Embryonic facial prominence (tissue), 1 donor: ENCODE results near the gene PPP1R12A.

ENCODE experiments used
- DNase-seq: peaks from one replicate; pipeline ENCODE4 v3.0.0-alpha.2; 2016; ENCODE audit errors: extremely low spot score

PPP1R12A gene

DNA sequence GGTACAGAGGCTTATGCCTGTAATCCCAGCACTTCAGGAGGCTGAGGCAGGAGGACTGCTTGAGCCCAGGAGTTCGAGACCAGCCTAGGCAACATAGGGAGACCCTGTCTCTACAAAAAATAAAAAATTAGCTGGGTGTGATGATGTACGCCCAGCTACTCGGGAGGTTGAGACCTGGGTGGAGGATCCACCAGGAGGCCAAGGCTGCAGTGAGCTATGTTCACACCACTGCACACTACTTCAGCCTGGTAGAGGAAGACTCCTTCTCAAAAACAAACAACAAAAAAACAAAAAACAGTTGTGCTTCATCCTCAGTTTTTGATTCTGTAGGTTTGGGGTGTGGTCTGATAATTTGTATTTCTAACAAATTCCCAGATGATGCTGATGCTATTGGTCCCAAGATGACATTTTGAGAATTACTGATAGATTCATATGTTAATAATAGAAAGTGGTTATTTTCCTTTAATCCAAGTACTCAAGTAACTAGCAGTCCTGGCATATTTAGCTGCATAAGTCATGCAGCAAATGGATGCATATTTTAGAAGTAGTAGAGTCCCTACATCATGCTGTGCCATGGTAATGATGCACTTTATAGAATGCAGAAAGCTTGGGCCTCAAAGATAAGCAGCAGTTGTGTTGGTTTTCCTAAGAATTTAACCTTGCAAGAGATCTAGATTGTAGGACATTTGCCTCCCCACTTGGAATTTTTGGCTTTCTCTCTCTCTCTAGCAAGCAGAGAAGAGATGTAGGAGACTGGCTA, 168.0 kb downstream of the PPP1R12A start:
- no peak for DNase-seq

GRCh38 chr12:79765157-79765556, 169.7 kb downstream of the PPP1R12A start:
- DNase-seq: no peak

DNA sequence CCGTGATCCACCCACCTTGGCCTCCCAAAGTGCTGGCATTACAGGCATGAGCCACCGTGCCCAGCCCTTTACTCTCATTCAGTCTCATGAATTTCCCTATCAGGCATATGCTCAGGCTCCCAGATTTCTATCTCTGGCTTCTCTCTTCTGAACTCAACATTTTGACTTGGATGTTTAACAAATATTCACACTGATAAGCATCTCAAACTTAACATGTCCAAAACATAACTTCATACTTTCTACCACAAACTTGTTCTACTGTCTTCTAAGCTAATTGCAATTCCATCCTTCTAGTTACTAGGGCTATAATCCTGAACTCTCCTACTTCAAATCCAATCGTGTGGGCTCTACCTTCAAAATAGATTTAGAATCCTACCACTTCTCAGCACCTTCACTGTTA, 170.3 kb downstream of the PPP1R12A start:
- DNase-seq: no peak

DNA sequence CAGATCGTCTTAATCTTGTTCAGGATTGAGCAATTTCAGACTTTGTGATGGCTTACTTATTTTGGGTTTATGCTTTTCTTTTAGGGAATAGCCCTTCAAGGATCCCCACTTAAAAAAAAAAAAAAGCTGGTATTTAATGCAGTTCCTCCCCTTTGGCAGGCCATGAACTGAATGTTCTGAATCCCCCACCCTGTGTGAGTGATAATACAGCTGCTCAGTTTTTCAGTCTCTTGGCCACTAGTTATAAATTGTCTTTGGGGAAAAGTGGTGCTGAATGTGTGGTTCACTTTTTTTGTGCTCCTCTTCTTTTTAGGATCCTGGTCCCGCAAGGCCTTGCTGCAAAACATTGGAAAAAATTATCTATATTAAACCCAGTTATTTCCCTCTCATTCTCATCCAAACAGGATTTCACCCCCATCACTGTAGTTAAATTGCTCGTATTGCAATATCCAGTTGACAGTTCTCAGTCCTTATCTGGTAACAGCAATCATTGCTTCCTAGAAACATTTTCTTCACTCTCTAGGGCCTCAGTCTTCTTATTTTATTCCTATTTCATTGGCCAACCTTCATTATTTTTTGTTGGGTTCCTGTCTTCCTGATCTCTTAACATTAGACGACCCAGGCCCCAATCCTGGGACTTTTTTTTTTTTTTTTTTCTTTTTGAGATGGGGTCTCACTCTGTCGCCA, 171.0 kb downstream of the PPP1R12A start:
- DNase-seq: no peak

GRCh38 chr12:79761341-79761740, 173.6 kb downstream of the PPP1R12A start:
- DNase-seq: no peak

DNA sequence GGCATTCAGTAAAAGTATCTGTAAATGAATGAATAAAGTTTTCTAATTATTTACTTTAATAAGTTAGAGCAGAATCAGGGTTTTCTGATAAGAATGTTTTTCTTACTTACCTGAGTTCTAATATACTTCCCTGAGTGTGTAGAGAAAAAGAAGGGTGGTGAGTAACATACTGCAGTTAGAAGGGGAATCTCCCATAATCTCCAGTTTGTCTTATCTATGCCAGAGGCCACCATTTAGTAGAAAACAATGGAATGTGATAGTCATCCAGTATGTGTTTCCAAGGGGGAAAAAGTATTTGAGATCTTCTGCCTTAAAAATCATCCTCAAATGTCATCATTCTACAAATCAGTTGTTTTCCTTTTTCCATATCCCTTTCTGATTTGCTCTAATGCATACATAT, 187.6 kb downstream of the PPP1R12A start:
- no peak for DNase-seq

- DNase-seq: no peak
Observed at GRCh38 chr12:79737875-79738718, 196.8 kb downstream of the PPP1R12A start.

DNA sequence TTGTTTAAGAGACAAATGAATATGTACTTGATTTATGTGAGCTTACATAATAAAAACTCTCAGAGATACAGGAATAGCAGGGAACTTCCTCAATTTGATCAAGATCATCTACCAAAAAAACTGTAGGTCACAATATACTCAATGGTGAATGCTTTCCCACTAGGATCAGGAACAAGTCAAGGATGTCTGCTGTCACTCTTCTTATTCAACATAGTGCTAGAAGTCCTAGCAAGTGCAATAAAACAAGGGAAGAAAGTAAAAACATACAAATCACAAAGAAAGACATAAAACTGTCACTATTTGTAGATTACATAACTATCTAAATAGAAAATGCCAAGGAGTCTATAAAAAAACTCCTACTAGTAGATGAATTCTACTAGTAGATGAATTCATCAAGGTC, 202.3 kb downstream of the PPP1R12A start:
- no peak for DNase-seq

DNA sequence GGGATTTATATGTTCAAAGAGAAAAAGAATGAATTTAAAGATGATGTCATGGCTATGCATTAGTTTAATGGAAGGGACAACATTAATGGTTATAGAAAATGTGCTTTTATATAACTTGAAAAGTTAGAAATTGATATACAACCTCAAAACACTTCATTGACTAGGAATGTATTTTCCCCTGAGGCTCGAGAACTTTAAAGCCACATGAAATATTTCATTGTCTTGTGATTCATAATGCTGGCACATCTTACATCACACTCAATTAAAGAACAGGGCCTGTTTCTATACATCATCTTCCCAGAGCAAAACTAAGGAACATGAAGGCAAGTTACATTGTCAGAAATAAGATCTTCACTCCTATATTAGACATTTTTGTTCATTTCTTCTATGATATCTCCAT, 208.9 kb downstream of the PPP1R12A start:
- no peak for DNase-seq
